ENCODE measurements around the gene CFHR1.
"Not testable (repeated sequence)": the region's sequence is repeated elsewhere in the genome, so short reads cannot be mapped to it uniquely, and the experiment has no call there.

The CFHR1 gene

GRCh38 chr1:196827860-196828259 is 8.3 kb downstream of the CFHR1 start:
- not testable (repeated sequence) for H3K36me3 ChIP-seq (ENCODE audit: control insufficient read depth, low read length); H3K79me2 ChIP-seq (ENCODE audit: control insufficient read depth, low read length); H4K20me1 ChIP-seq (ENCODE audit: control insufficient read depth, insufficient read depth, low read depth, low read length); H3F3A ChIP-seq (ENCODE audit: control insufficient read depth, insufficient read depth); H3K27me3 ChIP-seq (ENCODE audit: control insufficient read depth, low read length); H3K9me2 ChIP-seq (replicated peaks; ENCODE audit: control insufficient read depth, low read length); H3K4me1 ChIP-seq (ENCODE audit: control insufficient read depth, low read length); H3K9me3 ChIP-seq (ENCODE audit: control insufficient read depth, insufficient read depth, low read length); H3K4me3 ChIP-seq (ENCODE audit: low read length); H3K4me2 ChIP-seq (ENCODE audit: low read length); H3K27ac ChIP-seq (ENCODE audit: low read depth, low read length)
- TF ChIP-seq CTCF (IDR thresholded peaks at IDR 0.05; ENCODE audit: low read depth, low read length, poor library complexity, severe bottlenecking): peak; percentile 49

- not testable (repeated sequence) for H3K4me3 ChIP-seq (ENCODE audit: low read length); H3K4me1 ChIP-seq (ENCODE audit: control insufficient read depth, low read length); H3K79me2 ChIP-seq (ENCODE audit: control insufficient read depth, low read length); H3F3A ChIP-seq (ENCODE audit: control insufficient read depth, insufficient read depth); H3K27me3 ChIP-seq (ENCODE audit: control insufficient read depth, low read length); H3K4me2 ChIP-seq (ENCODE audit: low read length); H3K27ac ChIP-seq (ENCODE audit: low read depth, low read length); H3K36me3 ChIP-seq (ENCODE audit: control insufficient read depth, low read length); H3K9me2 ChIP-seq (replicated peaks; ENCODE audit: control insufficient read depth, low read length); H3K9me3 ChIP-seq (ENCODE audit: control insufficient read depth, insufficient read depth, low read length); H4K20me1 ChIP-seq (ENCODE audit: control insufficient read depth, insufficient read depth, low read depth, low read length)
Observed at GRCh38 chr1:196849613-196850492, 30.3 kb downstream of the CFHR1 start.

- Histone ChIP-seq H3K27me3 (ENCODE audit: control insufficient read depth, low read length) (no peaks in the 10 kb centered on the region), H3K9me2 (replicated peaks; ENCODE audit: control insufficient read depth, low read length) (no peaks in the 10 kb centered on the region), H3K9me3 (ENCODE audit: control insufficient read depth, insufficient read depth, low read length) (no peaks in the 10 kb centered on the region), H3F3A (ENCODE audit: control insufficient read depth, insufficient read depth) (no peaks in the 10 kb centered on the region), H3K27ac (ENCODE audit: low read depth, low read length) (no peak overlapping the region), H3K4me3 (ENCODE audit: low read length) (no peak overlapping the region), H3K79me2 (ENCODE audit: control insufficient read depth, low read length) (no peaks in the 10 kb centered on the region), H3K36me3 (ENCODE audit: control insufficient read depth, low read length) (no peaks in the 10 kb centered on the region), H3K4me1 (ENCODE audit: control insufficient read depth, low read length) (no peaks in the 10 kb centered on the region), H3K4me2 (ENCODE audit: low read length) (no peak overlapping the region), H4K20me1 (ENCODE audit: control insufficient read depth, insufficient read depth, low read depth, low read length) (no peaks in the 10 kb centered on the region)
- TF ChIP-seq EZH2phosphoT487 (IDR thresholded peaks at IDR 0.05; ENCODE audit: borderline replicate concordance, low read length): no peak
- TF ChIP-seq CTCF (IDR thresholded peaks at IDR 0.05; ENCODE audit: low read depth, low read length, poor library complexity, severe bottlenecking): no peak
Observed at GRCh38 chr1:196856053-196856452, 36.5 kb downstream of the CFHR1 start.

GRCh38 chr1:196857188-196857587 is 37.7 kb downstream of the CFHR1 start:
- TF ChIP-seq EZH2phosphoT487 (IDR thresholded peaks at IDR 0.05; ENCODE audit: borderline replicate concordance, low read length) (no peak), CTCF (IDR thresholded peaks at IDR 0.05; ENCODE audit: low read depth, low read length, poor library complexity, severe bottlenecking) (no peak)
- Histone ChIP-seq H3K4me2 (ENCODE audit: low read length) (no peak overlapping the region), H3K9me2 (replicated peaks; ENCODE audit: control insufficient read depth, low read length) (no peaks in the 10 kb centered on the region), H3K27ac (ENCODE audit: low read depth, low read length) (no peak overlapping the region), H3K36me3 (ENCODE audit: control insufficient read depth, low read length) (no peaks in the 10 kb centered on the region), H3K9me3 (ENCODE audit: control insufficient read depth, insufficient read depth, low read length) (no peaks in the 10 kb centered on the region), H4K20me1 (ENCODE audit: control insufficient read depth, insufficient read depth, low read depth, low read length) (no peaks in the 10 kb centered on the region), H3K27me3 (ENCODE audit: control insufficient read depth, low read length) (no peaks in the 10 kb centered on the region), H3F3A (ENCODE audit: control insufficient read depth, insufficient read depth) (no peaks in the 10 kb centered on the region), H3K4me3 (ENCODE audit: low read length) (no peak overlapping the region), H3K79me2 (ENCODE audit: control insufficient read depth, low read length) (no peaks in the 10 kb centered on the region), H3K4me1 (ENCODE audit: control insufficient read depth, low read length) (no peaks in the 10 kb centered on the region)
